ENCODE measurements around the gene MEPCE. TPM values are rescaled to one million over a fixed set of nuclear protein-coding genes. Genes with fewer than 3 reads are reported as not detected.

Gene MEPCE, protein sequence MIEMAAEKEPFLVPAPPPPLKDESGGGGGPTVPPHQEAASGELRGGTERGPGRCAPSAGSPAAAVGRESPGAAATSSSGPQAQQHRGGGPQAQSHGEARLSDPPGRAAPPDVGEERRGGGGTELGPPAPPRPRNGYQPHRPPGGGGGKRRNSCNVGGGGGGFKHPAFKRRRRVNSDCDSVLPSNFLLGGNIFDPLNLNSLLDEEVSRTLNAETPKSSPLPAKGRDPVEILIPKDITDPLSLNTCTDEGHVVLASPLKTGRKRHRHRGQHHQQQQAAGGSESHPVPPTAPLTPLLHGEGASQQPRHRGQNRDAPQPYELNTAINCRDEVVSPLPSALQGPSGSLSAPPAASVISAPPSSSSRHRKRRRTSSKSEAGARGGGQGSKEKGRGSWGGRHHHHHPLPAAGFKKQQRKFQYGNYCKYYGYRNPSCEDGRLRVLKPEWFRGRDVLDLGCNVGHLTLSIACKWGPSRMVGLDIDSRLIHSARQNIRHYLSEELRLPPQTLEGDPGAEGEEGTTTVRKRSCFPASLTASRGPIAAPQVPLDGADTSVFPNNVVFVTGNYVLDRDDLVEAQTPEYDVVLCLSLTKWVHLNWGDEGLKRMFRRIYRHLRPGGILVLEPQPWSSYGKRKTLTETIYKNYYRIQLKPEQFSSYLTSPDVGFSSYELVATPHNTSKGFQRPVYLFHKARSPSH
- total RNA-seq = 27.7 and 35.9 TPM in 2 replicates

DNA sequence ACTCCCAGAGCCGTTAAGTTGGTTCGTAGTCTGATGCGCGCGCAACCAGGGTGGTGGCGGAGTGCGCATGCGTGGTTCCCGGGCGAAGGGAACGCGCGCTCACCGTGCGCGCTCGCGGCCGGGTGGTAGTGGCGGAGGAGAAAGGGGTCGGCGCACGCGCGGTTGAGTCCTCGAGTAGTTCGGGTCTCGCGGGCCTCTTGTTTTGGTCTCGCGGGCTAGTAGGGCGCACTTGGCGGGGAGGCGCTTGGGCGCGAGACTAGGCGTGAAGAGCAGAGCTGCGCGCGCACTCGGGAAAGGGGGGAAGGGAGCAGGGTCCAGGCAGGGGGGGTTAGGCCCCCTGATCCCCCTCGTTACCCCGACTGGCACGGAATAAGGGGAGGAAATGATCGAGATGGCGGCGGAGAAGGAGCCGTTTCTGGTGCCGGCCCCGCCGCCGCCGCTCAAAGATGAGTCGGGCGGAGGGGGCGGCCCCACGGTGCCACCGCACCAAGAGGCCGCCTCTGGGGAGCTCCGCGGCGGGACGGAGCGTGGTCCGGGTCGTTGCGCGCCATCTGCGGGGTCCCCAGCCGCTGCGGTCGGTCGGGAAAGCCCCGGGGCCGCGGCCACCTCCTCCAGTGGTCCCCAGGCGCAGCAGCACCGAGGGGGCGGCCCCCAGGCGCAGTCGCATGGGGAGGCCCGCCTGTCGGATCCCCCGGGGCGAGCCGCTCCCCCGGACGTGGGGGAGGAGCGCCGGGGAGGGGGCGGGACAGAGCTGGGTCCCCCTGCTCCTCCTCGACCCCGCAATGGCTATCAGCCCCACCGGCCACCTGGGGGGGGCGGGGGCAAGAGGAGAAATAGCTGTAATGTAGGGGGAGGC, at the start of gene MEPCE:
Gene MEPCE, plus strand, starts transcription at position 195 of the 856 bp plus-strand sequence. Its CDS starts 188 bp downstream, at position 383.

DNA sequence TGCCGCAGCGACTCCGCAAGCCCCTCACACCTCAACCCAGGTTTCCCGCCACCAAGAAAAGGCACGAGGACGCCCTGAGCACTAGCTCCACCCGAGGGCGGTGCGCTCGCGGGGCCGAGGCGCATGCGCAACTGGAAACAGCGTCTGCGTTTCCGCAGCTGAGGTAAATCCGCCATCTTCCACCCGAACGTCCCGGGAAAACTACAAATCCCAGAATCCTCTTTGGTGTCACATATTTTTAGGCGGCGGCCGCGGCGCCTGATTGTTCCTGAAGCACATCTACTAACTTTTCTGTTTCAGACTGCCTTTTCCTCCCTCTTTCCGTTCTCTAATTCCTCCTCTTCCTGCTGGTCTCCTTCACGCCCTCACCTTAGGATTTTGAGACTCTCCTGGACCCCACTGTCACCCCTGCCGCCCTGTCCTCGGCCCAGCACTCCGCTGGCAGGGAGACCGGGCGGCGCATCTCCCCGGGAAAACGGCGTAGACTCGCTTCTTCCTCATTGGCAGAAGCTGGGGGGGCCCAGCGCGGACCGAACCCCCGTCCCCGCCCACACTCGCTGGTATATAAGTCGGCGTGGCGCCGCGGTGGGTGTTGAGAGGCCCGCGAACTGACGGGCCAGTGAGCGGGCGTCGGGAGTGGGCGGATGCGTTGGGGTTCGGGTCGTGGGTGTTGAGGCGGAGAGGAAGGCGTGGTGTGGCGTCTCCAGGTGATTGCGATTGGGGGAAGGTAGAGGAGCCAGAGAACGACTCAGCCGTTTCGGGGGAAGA, 1.2 kb upstream of the MEPCE start, which contains the start of gene ZCWPW1:
Gene ZCWPW1, minus strand, starts transcription at position 505 of the 768 bp plus-strand sequence. CDS start 8,054 bp downstream, outside the sequence.

DNA sequence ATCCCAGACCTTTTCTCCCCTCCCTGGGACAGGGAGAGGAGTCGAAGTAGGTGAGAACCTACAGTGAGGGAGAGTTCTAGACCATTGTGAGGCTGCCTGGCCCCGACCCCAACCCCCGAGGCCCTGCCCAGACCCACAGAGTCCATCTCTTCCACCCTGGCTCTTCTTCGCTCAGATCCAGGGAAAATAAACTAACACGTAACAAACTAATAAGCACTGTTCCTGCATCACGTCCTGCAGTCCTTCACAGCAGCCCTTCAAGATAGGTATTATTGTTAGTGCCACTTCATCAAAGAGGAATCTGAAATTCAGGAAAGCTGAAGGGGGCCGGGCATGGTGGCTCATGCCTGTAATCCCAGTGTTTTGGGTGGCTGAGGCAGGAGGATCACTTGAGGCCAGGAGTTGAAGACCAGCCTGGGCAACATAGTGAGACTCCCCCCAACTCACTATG, 34.6 kb downstream of the MEPCE start, which contains the start of gene SPACDR:
Gene SPACDR, minus strand, starts transcription at position 51 of the 451 bp plus-strand sequence. CDS start 235 bp downstream, outside the sequence.

DNA sequence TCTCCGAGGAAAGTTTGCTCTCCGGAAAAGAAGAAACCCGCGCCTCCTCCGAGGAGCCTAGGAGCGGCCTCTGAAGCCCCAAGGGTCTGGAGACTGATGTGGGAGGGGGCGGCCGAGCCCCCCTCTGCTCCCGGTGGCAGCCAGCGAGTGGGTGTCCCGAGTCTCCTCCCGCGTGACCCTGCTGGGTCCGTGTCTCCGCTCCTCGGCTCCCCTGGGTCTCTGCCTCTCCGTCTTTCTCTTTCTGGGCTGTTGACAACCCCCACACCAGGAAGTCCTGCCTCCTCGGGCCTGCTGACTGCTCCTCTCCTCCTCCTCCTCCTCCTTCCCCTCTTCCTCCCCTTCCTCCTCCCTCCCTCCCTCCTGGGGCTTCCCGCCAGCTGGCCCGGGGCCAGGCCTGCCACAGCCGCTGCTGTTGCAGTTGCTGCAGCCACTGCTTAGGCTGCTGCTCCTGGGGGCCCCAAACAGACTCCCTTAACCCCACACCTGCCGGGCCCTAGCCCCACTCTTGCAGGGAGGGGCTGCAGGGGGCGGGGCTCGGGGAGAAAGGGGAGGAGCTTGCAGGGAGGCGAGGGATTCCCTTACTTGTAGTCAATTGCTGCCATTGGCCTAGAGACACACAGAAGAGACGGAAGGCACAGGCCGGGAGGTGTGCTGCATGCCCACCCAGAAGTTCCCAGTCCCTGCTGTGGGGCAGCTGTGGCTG, 49.5 kb downstream of the MEPCE start, which contains the start of gene TSC22D4:
Gene TSC22D4, minus strand, starts transcription at position 257 of the 703 bp plus-strand sequence. CDS start 1,176 bp downstream, outside the sequence.

Other genes starting within 250 kb of the MEPCE start
- not detected in 2 replicates for gene PVRIG, start 209.9 kb upstream of the MEPCE start, total RNA-seq
- gene SPDYE3, start 122.1 kb upstream of the MEPCE start, total RNA-seq = not detected in 2 replicates
- 1.9 and 13.3 TPM in 2 replicates for gene PILRB, start 71.7 kb upstream of the MEPCE start, total RNA-seq
- 4.4 TPM in 1 of 2 replicates, not detected in the other for gene PILRA, start 56.3 kb upstream of the MEPCE start, total RNA-seq
- gene ZCWPW1, start 1.1 kb upstream of the MEPCE start, total RNA-seq = 0.52 and 1.8 TPM in 2 replicates
- 15.6 and 33.1 TPM in 2 replicates for gene PPP1R35, start 6.7 kb downstream of the MEPCE start, total RNA-seq
- gene SPACDR, start 34.4 kb downstream of the MEPCE start, total RNA-seq = not detected in 2 replicates
- 35.6 and 79.0 TPM in 2 replicates for gene TSC22D4, start 49.4 kb downstream of the MEPCE start, total RNA-seq
- 2.2 and 10.5 TPM in 2 replicates for gene NYAP1, start 54.1 kb downstream of the MEPCE start, total RNA-seq
- gene AGFG2, start 109.4 kb downstream of the MEPCE start, total RNA-seq = 6.6 and 16.9 TPM in 2 replicates
- 1.5 TPM in 1 of 2 replicates, not detected in the other for gene SAP25, start 144.1 kb downstream of the MEPCE start, total RNA-seq
- gene LRCH4, start 156.3 kb downstream of the MEPCE start, total RNA-seq = 36.5 and 119 TPM in 2 replicates
- 0.65 and 2.9 TPM in 2 replicates for gene FBXO24, start 156.5 kb downstream of the MEPCE start, total RNA-seq
- gene PCOLCE, start 172.5 kb downstream of the MEPCE start, total RNA-seq = 351 and 978 TPM in 2 replicates
- gene MOSPD3, start 182.7 kb downstream of the MEPCE start, total RNA-seq = 18.2 and 23.9 TPM in 2 replicates
- 0.64 and 1.6 TPM in 2 replicates for gene TFR2, start 211.7 kb downstream of the MEPCE start, total RNA-seq
- gene ACTL6B, start 226.6 kb downstream of the MEPCE start, total RNA-seq = not detected in 2 replicates
- gene GNB2, start 243.9 kb downstream of the MEPCE start, total RNA-seq = 283 and 312 TPM in 2 replicates